ENCODE measurements around the gene DTNBP1. TPM values are rescaled to one million over a fixed set of nuclear protein-coding genes. Genes with fewer than 3 reads are reported as not detected.

DTNBP1 gene
- total and polyA plus RNA-seq, 2 donors (not counting 3 experiments of a cell fraction or from before 2014, with no cell fraction given) = 24.3 to 28.9 TPM

- DNase-seq (ENCODE audit: low read depth, low spot score) = no peak
- no TSS peak for BruUV-seq (replicated peaks)
- FAIRE-seq = no peak
- H3K9ac ChIP-seq (replicated peaks; ENCODE audit: extremely low read depth, insufficient read depth, low read length) = no peak overlapping the region
- dilution Hi-C loops (cut with MboI; ENCODE audit: extremely low pct_ligation_motif_present, low sequenced_read_pairs) (no loop called here), intact Hi-C loops (cut with micrococcal nuclease) (loop anchor here (5.0 kb wide), 1 partner anchor 49 kb away; no protein-coding TSS in a partner anchor)
- H3K79me2 ChIP-seq (ENCODE audit: control insufficient read depth, insufficient read depth, low read length) = no peaks in the 10 kb centered on the region
- no peak overlapping the region for H3K27ac ChIP-seq (ENCODE audit: insufficient read depth, low read depth, low read length)
- H3K27me3 ChIP-seq (ENCODE audit: control insufficient read depth in 2 of 2, insufficient read depth in 2 of 2, low read length in 2 of 2) = no peaks in the 10 kb centered on the region
- H3K4me3 ChIP-seq (replicated peaks in 1 of 3; ENCODE audit: insufficient read depth in 1 of 3, low read depth in 1 of 3, low read length in 3 of 3) = no peak overlapping the region
- H4K20me1 ChIP-seq (replicated peaks; ENCODE audit: control insufficient read depth, extremely low read depth, insufficient read depth, low read length) = no peaks in the 10 kb centered on the region
- CTCF ChIA-PET = no interaction called here
- H2AFZ ChIP-seq (ENCODE audit: low read depth, low read length) = no peak overlapping the region
- no peaks in the 10 kb centered on the region for H3K9me1 ChIP-seq (replicated peaks; ENCODE audit: control insufficient read depth, extremely low read depth, insufficient read depth, low read length)
- no peak overlapping the region for H3K4me2 ChIP-seq (ENCODE audit: insufficient read depth, low read length)
- no peaks in the 10 kb centered on the region for H3K9me3 ChIP-seq (replicated peaks; ENCODE audit: control insufficient read depth, insufficient read depth, low read length)
- H3K4me1 ChIP-seq (ENCODE audit: control insufficient read depth, extremely low read depth, insufficient read depth, low read length) = peaks cover 11% of the 10 kb centered on the region
- H3K36me3 ChIP-seq (ENCODE audit: control insufficient read depth in 2 of 2, extremely low read depth in 1 of 2, insufficient read depth in 2 of 2, low read length in 2 of 2) = peaks cover 2 to 6% of the 10 kb centered on the region in 2 experiments
- POLR2A ChIA-PET = no interaction called here
- no peak for TF ChIP-seq POLR2A (IDR thresholded peaks at IDR 0.05; ENCODE audit: low read depth, low read length)
- TF ChIP-seq CTCF (IDR thresholded peaks at IDR 0.05; ENCODE audit: extremely low read depth in 1 of 2, insufficient read depth in 1 of 2, low read depth in 1 of 2, low read length in 2 of 2) = no peak
- no peak for TF ChIP-seq MYC (IDR thresholded peaks at IDR 0.05; ENCODE audit: low read depth, low read length)
- TF ChIP-seq FOS (IDR thresholded peaks at IDR 0.05; ENCODE audit: borderline replicate concordance, insufficient read depth, low read length) = no peak
- TF ChIP-seq EZH2 (IDR thresholded peaks at IDR 0.05; ENCODE audit: borderline replicate concordance, low read depth, low read length, severe bottlenecking) = no peak
- no peak for TF ChIP-seq GATA2 (IDR thresholded peaks at IDR 0.05; ENCODE audit: insufficient read depth, insufficient read length, low read depth, low read length)
- no peak for TF ChIP-seq POLR2AphosphoS5 (IDR thresholded peaks at IDR 0.05; ENCODE audit: insufficient read depth, low read depth, low read length)
- no peak for TF ChIP-seq MAX (IDR thresholded peaks at IDR 0.05; ENCODE audit: insufficient read depth, insufficient read length)
- no peak for TF ChIP-seq JUN (IDR thresholded peaks at IDR 0.05; ENCODE audit: borderline replicate concordance, insufficient read depth, insufficient read length, low read depth)
Measured at GRCh38 chr6:15503346-15503680, 159.5 kb downstream of the DTNBP1 start.
